GM19467 (cell line): Measurements from ENCODE around the gene TOLLIP.

Experiments used
- ATAC-seq: cut with Tn5 transposase; IDR thresholded peaks from one replicate; pipeline ENCODE4 v1.9.1; 2021; ENCODE audit warnings: mild to moderate bottlenecking, moderate library complexity; ENCODE audit not compliant: unreplicated experiment

TOLLIP gene

GRCh38 chr11:1224491-1225385 is 84.7 kb downstream of the TOLLIP start:
- ATAC-seq = no peak
